ENCODE data around the gene ZNF662. TPM values are rescaled to one million over a fixed set of nuclear protein-coding genes. Genes with fewer than 3 reads are reported as not detected.

Gene ZNF662
- total and polyA plus RNA-seq, 3 experiments from 2014 or later: 1.1 to 1.5 TPM; not detected in 1

- Mint-ChIP-seq H3K27me3 (no peaks in the 10 kb centered on the region), H3K4me1 (peaks cover 16 to 23% (median 21%) of the 10 kb centered on the region in 3 donors), H3K36me3 (peaks cover 0 to 2% (median 0%) of the 10 kb centered on the region in 3 donors), H3K27ac (no peak overlapping the region), H3K9me3 (no peaks in the 10 kb centered on the region), H3K4me3 (no peak overlapping the region)
- Histone ChIP-seq H3K27ac (ENCODE audit: low read depth, low read length) (no peak overlapping the region), H3K36me3 (ENCODE audit: insufficient read depth, low read length) (no peaks in the 10 kb centered on the region), H3K4me3 (ENCODE audit: low read length) (no peak overlapping the region), H3K9me3 (ENCODE audit: low read length) (no peaks in the 10 kb centered on the region), H3K27me3 (ENCODE audit: insufficient read depth, low read length, poor library complexity, severe bottlenecking) (no peaks in the 10 kb centered on the region), H3K4me1 (ENCODE audit: insufficient read depth, low read length) (peaks cover 18% of the 10 kb centered on the region)
- no peak for DNase-seq
- ChIA-PET POLR2A (no interaction called here), CTCF (no interaction called here)
These were observed 29.0 kb downstream of the ZNF662 start for GRCh38 chr3:42934910-42935309.

DNA sequence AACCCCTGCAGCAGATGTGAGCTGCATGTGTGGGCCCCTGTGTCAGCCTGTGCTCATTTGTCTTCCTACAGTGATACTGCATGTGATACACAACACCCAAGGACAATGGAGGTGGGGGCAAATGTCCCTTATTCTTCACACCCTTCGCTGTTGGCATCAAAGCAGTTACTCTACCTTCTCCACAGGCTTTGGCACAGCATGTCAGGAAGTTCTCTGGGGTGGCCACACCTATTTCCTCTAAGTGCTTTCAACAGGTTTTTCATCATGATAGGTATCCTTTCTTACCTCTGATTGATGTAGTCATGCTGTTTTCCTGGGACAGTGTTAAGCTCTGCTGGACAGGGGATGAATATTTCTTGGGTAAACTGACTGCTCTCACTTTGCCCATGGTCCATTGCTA is 29.5 kb downstream of the ZNF662 start:
- Histone ChIP-seq H3K36me3 (ENCODE audit: insufficient read depth, low read length) (no peaks in the 10 kb centered on the region), H3K27me3 (ENCODE audit: insufficient read depth, low read length, poor library complexity, severe bottlenecking) (no peaks in the 10 kb centered on the region), H3K4me3 (ENCODE audit: low read length) (no peak overlapping the region), H3K4me1 (ENCODE audit: insufficient read depth, low read length) (peaks cover 18% of the 10 kb centered on the region), H3K9me3 (ENCODE audit: low read length) (no peaks in the 10 kb centered on the region), H3K27ac (ENCODE audit: low read depth, low read length) (no peak overlapping the region)
- Mint-ChIP-seq H3K27me3 (peaks cover 0 to under 1% of the 10 kb centered on the region in 2 donors), H3K27ac (no peak overlapping the region), H3K36me3 (peaks cover 0 to 2% (median 0%) of the 10 kb centered on the region in 3 donors), H3K4me3 (no peak overlapping the region), H3K9me3 (no peaks in the 10 kb centered on the region), H3K4me1 (peaks cover 16 to 23% (median 21%) of the 10 kb centered on the region in 3 donors)
- peak in 2 of 5 donors; percentile 4 to 26 for DNase-seq
- CTCF ChIA-PET: no interaction called here
- POLR2A ChIA-PET: no interaction called here

GRCh38 chr3:42936157-42936981 is 30.4 kb downstream of the ZNF662 start:
- Histone ChIP-seq H3K27me3 (ENCODE audit: insufficient read depth, low read length, poor library complexity, severe bottlenecking) (no peaks in the 10 kb centered on the region), H3K27ac (ENCODE audit: low read depth, low read length) (no peak overlapping the region), H3K36me3 (ENCODE audit: insufficient read depth, low read length) (no peaks in the 10 kb centered on the region), H3K4me3 (ENCODE audit: low read length) (no peak overlapping the region), H3K4me1 (ENCODE audit: insufficient read depth, low read length) (peaks cover 18% of the 10 kb centered on the region), H3K9me3 (ENCODE audit: low read length) (no peaks in the 10 kb centered on the region)
- Mint-ChIP-seq H3K27me3 (peaks cover 0 to 2% of the 10 kb centered on the region in 2 donors), H3K4me3 (no peak overlapping the region), H3K36me3 (peaks cover 0 to 2% (median 0%) of the 10 kb centered on the region in 3 donors), H3K9me3 (no peaks in the 10 kb centered on the region), H3K4me1 (peaks cover 16 to 23% (median 21%) of the 10 kb centered on the region in 3 donors), H3K27ac (peak overlapping the region in 2 of 8 donors; percentile 7 to 12)
- ChIA-PET CTCF (interaction anchor here (0.6 kb wide), 1 partner anchor 617 kb away, joined by 3 read pairs; no protein-coding TSS in a partner anchor), POLR2A (no interaction called here)
- DNase-seq: no peak

GRCh38 chr3:42937334-42937733 is 31.4 kb downstream of the ZNF662 start:
- ChIA-PET POLR2A (no interaction called here), CTCF (no interaction called here)
- peaks cover 18% of the 10 kb centered on the region for H3K4me1 ChIP-seq (ENCODE audit: insufficient read depth, low read length)
- no peaks in the 10 kb centered on the region for H3K27me3 ChIP-seq (ENCODE audit: insufficient read depth, low read length, poor library complexity, severe bottlenecking)
- H3K27ac ChIP-seq (ENCODE audit: low read depth, low read length): no peak overlapping the region
- DNase-seq: no peak
- H3K9me3 Mint-ChIP-seq: no peaks in the 10 kb centered on the region
- no peaks in the 10 kb centered on the region for H3K9me3 ChIP-seq (ENCODE audit: low read length)
- no peak overlapping the region for H3K4me3 ChIP-seq (ENCODE audit: low read length)
- H3K4me3 Mint-ChIP-seq: no peak overlapping the region
- no peaks in the 10 kb centered on the region for H3K36me3 ChIP-seq (ENCODE audit: insufficient read depth, low read length)
- H3K36me3 Mint-ChIP-seq: peaks cover 0 to 2% (median 0%) of the 10 kb centered on the region in 3 donors
- H3K4me1 Mint-ChIP-seq: peaks cover 16 to 23% (median 21%) of the 10 kb centered on the region in 3 donors
- H3K27ac Mint-ChIP-seq: no peak overlapping the region
- H3K27me3 Mint-ChIP-seq: peaks cover 0 to 2% of the 10 kb centered on the region in 2 donors

DNA sequence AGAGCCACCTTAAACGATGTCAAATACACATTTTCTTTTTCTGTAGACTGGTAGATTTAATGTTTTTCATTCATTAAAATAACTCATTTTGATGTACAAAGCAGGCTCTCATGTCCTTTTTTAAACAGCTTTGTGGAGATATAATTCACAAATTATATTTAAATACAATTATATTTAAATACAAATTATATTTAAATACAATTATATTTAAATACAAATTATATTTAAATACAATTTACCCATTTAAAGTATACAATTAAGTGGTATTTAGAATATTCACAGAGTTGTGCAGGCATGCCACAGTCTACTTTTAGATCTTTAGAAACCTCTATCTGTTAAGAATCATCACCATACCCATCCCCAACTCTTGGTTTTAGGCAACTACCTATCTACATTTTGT is 36.8 kb downstream of the ZNF662 start:
- no peak for DNase-seq
- Histone ChIP-seq H3K9me3 (ENCODE audit: low read length) (no peaks in the 10 kb centered on the region), H3K4me3 (ENCODE audit: low read length) (no peak overlapping the region), H3K27me3 (ENCODE audit: insufficient read depth, low read length, poor library complexity, severe bottlenecking) (no peaks in the 10 kb centered on the region), H3K4me1 (ENCODE audit: insufficient read depth, low read length) (no peaks in the 10 kb centered on the region), H3K27ac (ENCODE audit: low read depth, low read length) (no peak overlapping the region), H3K36me3 (ENCODE audit: insufficient read depth, low read length) (no peaks in the 10 kb centered on the region)
- Mint-ChIP-seq H3K27me3 (peaks cover 4 to 9% of the 10 kb centered on the region in 2 donors), H3K36me3 (peaks cover 0 to 2% (median 0%) of the 10 kb centered on the region in 3 donors), H3K4me3 (no peak overlapping the region), H3K27ac (no peak overlapping the region), H3K9me3 (no peaks in the 10 kb centered on the region), H3K4me1 (peaks cover 0 to 4% (median 3%) of the 10 kb centered on the region in 3 donors)
- CTCF ChIA-PET: no interaction called here
- POLR2A ChIA-PET: no interaction called here

DNA sequence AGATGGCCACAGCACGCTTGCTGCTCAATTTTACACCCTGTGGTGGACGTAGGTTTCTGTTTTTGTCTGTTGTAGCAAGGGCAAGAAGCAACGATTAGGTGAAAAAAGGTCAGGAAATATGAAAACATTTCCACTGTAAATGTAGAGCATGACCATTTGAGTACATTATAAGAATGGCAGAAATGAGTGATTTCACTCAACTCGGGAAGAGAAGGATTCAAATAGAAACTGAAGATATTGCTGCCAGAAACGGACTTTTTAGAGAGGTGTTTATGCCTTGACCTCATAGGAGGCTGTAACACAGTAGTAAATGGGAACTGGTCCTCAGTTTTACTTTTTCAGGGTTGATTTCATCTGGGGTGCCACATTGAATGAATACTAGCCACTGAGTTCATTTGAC is 40.1 kb downstream of the ZNF662 start:
- POLR2A ChIA-PET: no interaction called here
- H3K27me3 ChIP-seq (ENCODE audit: insufficient read depth, low read length, poor library complexity, severe bottlenecking): peaks cover 4% of the 10 kb centered on the region
- H3K9me3 Mint-ChIP-seq: no peaks in the 10 kb centered on the region
- H3K4me3 ChIP-seq (ENCODE audit: low read length): no peak overlapping the region
- no peaks in the 10 kb centered on the region for H3K4me1 ChIP-seq (ENCODE audit: insufficient read depth, low read length)
- peaks cover 0 to 4% (median 3%) of the 10 kb centered on the region in 3 donors for H3K4me1 Mint-ChIP-seq
- no peak overlapping the region for H3K27ac Mint-ChIP-seq
- H3K27me3 Mint-ChIP-seq: peaks cover 2 to 9% of the 10 kb centered on the region in 2 donors
- H3K36me3 Mint-ChIP-seq: no peaks in the 10 kb centered on the region
- no peak for DNase-seq
- CTCF ChIA-PET: no interaction called here
- H3K4me3 Mint-ChIP-seq: no peak overlapping the region
- no peaks in the 10 kb centered on the region for H3K36me3 ChIP-seq (ENCODE audit: insufficient read depth, low read length)
- no peaks in the 10 kb centered on the region for H3K9me3 ChIP-seq (ENCODE audit: low read length)
- no peak overlapping the region for H3K27ac ChIP-seq (ENCODE audit: low read depth, low read length)

DNA sequence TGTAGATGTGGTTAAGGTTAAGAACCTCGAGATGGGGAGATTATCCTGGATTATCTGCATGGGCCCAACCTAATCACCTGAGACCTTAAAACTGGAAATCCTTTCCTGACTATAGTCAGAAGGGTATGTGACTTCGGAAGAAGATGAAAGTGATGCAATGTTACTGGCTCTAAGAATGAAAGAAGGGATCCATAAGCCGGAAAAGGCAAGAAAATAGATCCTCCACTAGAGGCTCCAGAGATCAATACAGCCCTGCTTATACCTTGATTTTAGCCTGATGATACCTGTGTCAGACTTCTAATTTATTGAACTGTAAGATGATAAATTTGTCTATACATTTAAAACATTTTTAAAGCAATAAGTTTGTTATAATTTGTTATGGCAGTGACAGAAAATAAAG is 51.6 kb downstream of the ZNF662 start:
- Mint-ChIP-seq H3K36me3 (peaks cover 0 to 2% (median 0%) of the 10 kb centered on the region in 3 donors), H3K9me3 (no peaks in the 10 kb centered on the region), H3K27ac (no peak overlapping the region), H3K27me3 (peaks cover 6 to 8% of the 10 kb centered on the region in 2 donors), H3K4me1 (peaks cover 3 to 7% (median 6%) of the 10 kb centered on the region in 3 donors), H3K4me3 (no peak overlapping the region)
- ChIA-PET POLR2A (no interaction called here), CTCF (no interaction called here)
- no peak overlapping the region for H3K27ac ChIP-seq (ENCODE audit: low read depth, low read length)
- H3K9me3 ChIP-seq (ENCODE audit: low read length): no peaks in the 10 kb centered on the region
- H3K36me3 ChIP-seq (ENCODE audit: insufficient read depth, low read length): no peaks in the 10 kb centered on the region
- no peaks in the 10 kb centered on the region for H3K4me1 ChIP-seq (ENCODE audit: insufficient read depth, low read length)
- H3K4me3 ChIP-seq (ENCODE audit: low read length): no peak overlapping the region
- DNase-seq: no peak
- peaks cover 4% of the 10 kb centered on the region for H3K27me3 ChIP-seq (ENCODE audit: insufficient read depth, low read length, poor library complexity, severe bottlenecking)

DNA sequence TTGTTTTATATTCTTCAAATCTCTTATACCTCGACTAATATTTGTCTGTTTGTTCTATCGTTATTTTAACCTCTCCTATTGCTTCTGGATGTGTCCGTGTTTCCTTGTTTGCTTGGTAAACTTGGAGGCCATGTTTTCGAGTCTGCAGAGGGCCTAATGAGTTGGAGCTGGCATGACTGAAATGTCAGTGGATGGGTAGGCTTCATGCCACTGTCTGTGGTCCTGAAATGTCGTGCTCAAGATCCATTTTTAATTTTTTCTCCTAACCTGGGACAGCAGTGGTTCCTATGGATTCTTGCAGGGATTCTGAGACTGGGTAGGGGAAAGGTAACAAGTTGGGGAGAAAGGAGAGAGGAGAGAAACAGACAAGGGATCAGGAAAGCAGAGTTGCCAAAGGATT is 54.3 kb downstream of the ZNF662 start:
- Mint-ChIP-seq H3K4me1 (peaks cover 3 to 22% (median 10%) of the 10 kb centered on the region in 3 donors), H3K4me3 (no peak overlapping the region), H3K9me3 (no peaks in the 10 kb centered on the region), H3K27me3 (peaks cover 6 to 8% of the 10 kb centered on the region in 2 donors), H3K36me3 (peaks cover 0 to 2% (median 0%) of the 10 kb centered on the region in 3 donors), H3K27ac (no peak overlapping the region)
- ChIA-PET CTCF (interaction anchor here (1.0 to 3.2 kb wide), 7 partner anchors 10 to 543 kb away, joined by 3 to 15 read pairs (median 9); partner anchors contain the start of gene GASK1A), POLR2A (no interaction called here)
- no peak overlapping the region for H3K4me3 ChIP-seq (ENCODE audit: low read length)
- peaks cover 4% of the 10 kb centered on the region for H3K27me3 ChIP-seq (ENCODE audit: insufficient read depth, low read length, poor library complexity, severe bottlenecking)
- peaks cover 14% of the 10 kb centered on the region for H3K4me1 ChIP-seq (ENCODE audit: insufficient read depth, low read length)
- H3K36me3 ChIP-seq (ENCODE audit: insufficient read depth, low read length): no peaks in the 10 kb centered on the region
- no peak for DNase-seq
- no peak overlapping the region for H3K27ac ChIP-seq (ENCODE audit: low read depth, low read length)
- no peaks in the 10 kb centered on the region for H3K9me3 ChIP-seq (ENCODE audit: low read length)

All from CD8-positive, alpha-beta memory T cell (primary cell).